ENCODE results near the gene EDC4. TPM values are rescaled to one million over a fixed set of nuclear protein-coding genes. Genes with fewer than 3 reads are reported as not detected.

The EDC4 gene
- total and polyA plus RNA-seq, 7 donors: 21.1 to 52.1 (median 33.8) TPM

GRCh38 chr16:67930678-67931211, 57.9 kb downstream of the EDC4 start:
- intact Hi-C loops (cut with DNase I): loop anchor here in 1 of 2 donors (10.0 kb wide), 1 partner anchor 406 kb away; the partner anchor contains the start of gene RIPOR1
- Histone ChIP-seq H3K4me3 (no peak overlapping the region), H3K27ac (no peak overlapping the region), H3K9me3 (no peaks in the 10 kb centered on the region), H3K4me1 (peaks cover 30% of the 10 kb centered on the region), H3K36me3 (ENCODE audit: insufficient read depth in 1 of 2, low read depth in 1 of 2) (peaks cover 0 to 36% of the 10 kb centered on the region in 2 donors), H3K27me3 (ENCODE audit: insufficient read depth in 3 of 3, low read length in 2 of 3) (no peaks in the 10 kb centered on the region)
- TF ChIP-seq CTCF (IDR thresholded peaks at IDR 0.05): no peak
- DNase-seq: peak in 1 of 2 donors; percentile 54
- WGBS, 3 donors: 92 to 95% (median 93%) methylated on average over 16 to 17 of the region's 17 CpGs
- no peak for ATAC-seq

Other genes with a start within 250 kb of the EDC4 start
- gene CARMIL2, start 227.9 kb upstream of the EDC4 start, total RNA-seq: 1 to 10 TPM in 1 of 4 donors, under 1 TPM in 2, not detected in 1; 0.59 to 1.1 (median 0.63) TPM
- gene CARMIL2, start 227.9 kb upstream of the EDC4 start, polyA plus RNA-seq: under 1 TPM; 0.17 to 0.46 (median 0.30) TPM
- 10 to 100 TPM in 1 of 4 donors, 1 to 10 TPM in 3; 4.9 to 10.2 (median 7.4) TPM for gene ACD, start 212.8 kb upstream of the EDC4 start, total RNA-seq
- 10 to 100 TPM in 2 of 3 donors, 1 to 10 TPM in 1; 8.9 to 16.7 (median 12.6) TPM for gene ACD, start 212.8 kb upstream of the EDC4 start, polyA plus RNA-seq
- gene PARD6A, start 212.1 kb upstream of the EDC4 start, total RNA-seq: 1 to 10 TPM; 4.9 to 6.8 (median 5.9) TPM
- gene PARD6A, start 212.1 kb upstream of the EDC4 start, polyA plus RNA-seq: 10 to 100 TPM in 1 of 3 donors, 1 to 10 TPM in 2; 8.0 to 11.0 (median 9.9) TPM
- gene ENKD1, start 206.3 kb upstream of the EDC4 start, total RNA-seq: 1 to 10 TPM; 6.5 to 7.6 (median 7.1) TPM
- 10 to 100 TPM; 17.5 to 20.7 (median 19.2) TPM for gene ENKD1, start 206.3 kb upstream of the EDC4 start, polyA plus RNA-seq
- gene C16orf86, start 206.2 kb upstream of the EDC4 start, total RNA-seq: 1 to 10 TPM; 5.1 to 7.3 (median 5.9) TPM
- 1 to 10 TPM; 2.6 to 6.5 (median 4.5) TPM for gene C16orf86, start 206.2 kb upstream of the EDC4 start, polyA plus RNA-seq
- gene GFOD2, start 153.7 kb upstream of the EDC4 start, total RNA-seq: 10 to 100 TPM in 1 of 4 donors, 1 to 10 TPM in 3; 8.0 to 11.3 (median 9.0) TPM
- 10 to 100 TPM; 12.2 to 17.3 (median 17.0) TPM for gene GFOD2, start 153.7 kb upstream of the EDC4 start, polyA plus RNA-seq
- gene RANBP10, start 66.5 kb upstream of the EDC4 start, total RNA-seq: 10 to 100 TPM; 17.6 to 27.9 (median 25.2) TPM
- gene RANBP10, start 66.5 kb upstream of the EDC4 start, polyA plus RNA-seq: 10 to 100 TPM in 2 of 3 donors, 1 to 10 TPM in 1; 9.1 to 16.3 (median 11.1) TPM
- gene TSNAXIP1, start 66.2 kb upstream of the EDC4 start, total RNA-seq: under 1 TPM; 0.29 to 0.88 (median 0.60) TPM
- gene TSNAXIP1, start 66.2 kb upstream of the EDC4 start, polyA plus RNA-seq: 1 to 10 TPM in 1 of 3 donors, under 1 TPM in 2; 0.27 to 1.4 (median 0.65) TPM
- 10 to 100 TPM; 30.2 to 37.8 (median 35.0) TPM for gene THAP11, start 30.7 kb upstream of the EDC4 start, total RNA-seq
- 10 to 100 TPM; 31.9 to 78.6 (median 35.0) TPM for gene THAP11, start 30.7 kb upstream of the EDC4 start, polyA plus RNA-seq
- 100 to 1,000 TPM in 2 of 4 donors, 10 to 100 TPM in 2; 77.4 to 104 (median 96.8) TPM for gene NUTF2, start 26.1 kb upstream of the EDC4 start, total RNA-seq
- 100 to 1,000 TPM; 129 to 170 (median 134) TPM for gene NUTF2, start 26.1 kb upstream of the EDC4 start, polyA plus RNA-seq
- 10 to 100 TPM; 17.2 to 26.4 (median 19.2) TPM for gene CENPT, start 25.4 kb upstream of the EDC4 start, total RNA-seq
- gene CENPT, start 25.4 kb upstream of the EDC4 start, polyA plus RNA-seq: 10 to 100 TPM; 13.8 to 19.9 (median 19.9) TPM
- 1 to 10 TPM in 1 of 4 donors, under 1 TPM in 1, not detected in 2; 0.77 to 1.1 TPM for gene NRN1L, start 11.8 kb downstream of the EDC4 start, total RNA-seq
- under 1 TPM; 0.23 to 0.38 (median 0.37) TPM for gene NRN1L, start 11.8 kb downstream of the EDC4 start, polyA plus RNA-seq
- gene PSKH1, start 20.2 kb downstream of the EDC4 start, total RNA-seq: 10 to 100 TPM; 11.3 to 18.8 (median 16.4) TPM
- 10 to 100 TPM in 2 of 3 donors, 1 to 10 TPM in 1; 9.6 to 16.9 (median 11.0) TPM for gene PSKH1, start 20.2 kb downstream of the EDC4 start, polyA plus RNA-seq
- 1 to 10 TPM in 1 of 4 donors, under 1 TPM in 3; 0.27 to 1.1 (median 0.79) TPM for gene CTRL, start 58.8 kb downstream of the EDC4 start, total RNA-seq
- gene CTRL, start 58.8 kb downstream of the EDC4 start, polyA plus RNA-seq: 1 to 10 TPM; 1.1 TPM
- 10 to 100 TPM; 27.6 to 34.7 (median 31.6) TPM for gene PSMB10, start 63.8 kb downstream of the EDC4 start, total RNA-seq
- gene PSMB10, start 63.8 kb downstream of the EDC4 start, polyA plus RNA-seq: 10 to 100 TPM; 55.0 to 98.6 (median 67.3) TPM
- 10 to 100 TPM in 2 of 4 donors, 1 to 10 TPM in 2; 5.9 to 15.1 (median 10.2) TPM for gene LCAT, start 71.1 kb downstream of the EDC4 start, total RNA-seq
- 1 to 10 TPM; 4.1 to 8.6 (median 4.7) TPM for gene LCAT, start 71.1 kb downstream of the EDC4 start, polyA plus RNA-seq
- 10 to 100 TPM; 24.1 to 89.5 (median 34.9) TPM for gene SLC12A4, start 95.6 kb downstream of the EDC4 start, total RNA-seq
- 10 to 100 TPM; 18.3 to 34.8 (median 26.0) TPM for gene SLC12A4, start 95.6 kb downstream of the EDC4 start, polyA plus RNA-seq
- under 1 TPM in 3 of 4 donors, not detected in 1; 0.10 to 0.22 (median 0.17) TPM for gene DPEP3, start 107.4 kb downstream of the EDC4 start, total RNA-seq
- under 1 TPM in 2 of 3 donors, not detected in 1; 0.12 to 0.45 TPM for gene DPEP3, start 107.4 kb downstream of the EDC4 start, polyA plus RNA-seq
- gene DPEP2, start 126.4 kb downstream of the EDC4 start, total RNA-seq: 1 to 10 TPM in 1 of 4 donors, under 1 TPM in 2, not detected in 1; 0.25 to 1.1 (median 0.82) TPM
- gene DPEP2, start 126.4 kb downstream of the EDC4 start, polyA plus RNA-seq: under 1 TPM; 0.23 to 0.29 (median 0.27) TPM
- not detected for gene DPEP2NB, start 142.9 kb downstream of the EDC4 start, total RNA-seq
- under 1 TPM in 1 of 3 donors, not detected in 2; 0.05 TPM for gene DPEP2NB, start 142.9 kb downstream of the EDC4 start, polyA plus RNA-seq
- gene DDX28, start 150.2 kb downstream of the EDC4 start, total RNA-seq: 10 to 100 TPM; 10.0 to 19.3 (median 14.4) TPM
- gene DDX28, start 150.2 kb downstream of the EDC4 start, polyA plus RNA-seq: 10 to 100 TPM; 11.9 to 20.2 (median 12.6) TPM
- 10 to 100 TPM in 2 of 4 donors, 1 to 10 TPM in 2; 7.0 to 10.5 (median 9.8) TPM for gene DUS2, start 150.2 kb downstream of the EDC4 start, total RNA-seq
- gene DUS2, start 150.2 kb downstream of the EDC4 start, polyA plus RNA-seq: 10 to 100 TPM in 1 of 3 donors, 1 to 10 TPM in 2; 3.4 to 15.1 (median 9.5) TPM
- 10 to 100 TPM; 40.8 to 53.5 (median 44.0) TPM for gene NFATC3, start 212.3 kb downstream of the EDC4 start, total RNA-seq
- gene NFATC3, start 212.3 kb downstream of the EDC4 start, polyA plus RNA-seq: 10 to 100 TPM in 2 of 3 donors, 1 to 10 TPM in 1; 9.8 to 43.1 (median 17.3) TPM

All from psoas muscle (tissue), 8 donors.